ENCODE results near the gene SGCA. TPM values are rescaled to one million over a fixed set of nuclear protein-coding genes. Genes with fewer than 3 reads are reported as not detected.
A peak's percentile ranks its signal among the peaks of the same experiment; 100 is the strongest.

Gene SGCA
- total RNA-seq, 2 experiments from 2014 or later: not detected

DNA sequence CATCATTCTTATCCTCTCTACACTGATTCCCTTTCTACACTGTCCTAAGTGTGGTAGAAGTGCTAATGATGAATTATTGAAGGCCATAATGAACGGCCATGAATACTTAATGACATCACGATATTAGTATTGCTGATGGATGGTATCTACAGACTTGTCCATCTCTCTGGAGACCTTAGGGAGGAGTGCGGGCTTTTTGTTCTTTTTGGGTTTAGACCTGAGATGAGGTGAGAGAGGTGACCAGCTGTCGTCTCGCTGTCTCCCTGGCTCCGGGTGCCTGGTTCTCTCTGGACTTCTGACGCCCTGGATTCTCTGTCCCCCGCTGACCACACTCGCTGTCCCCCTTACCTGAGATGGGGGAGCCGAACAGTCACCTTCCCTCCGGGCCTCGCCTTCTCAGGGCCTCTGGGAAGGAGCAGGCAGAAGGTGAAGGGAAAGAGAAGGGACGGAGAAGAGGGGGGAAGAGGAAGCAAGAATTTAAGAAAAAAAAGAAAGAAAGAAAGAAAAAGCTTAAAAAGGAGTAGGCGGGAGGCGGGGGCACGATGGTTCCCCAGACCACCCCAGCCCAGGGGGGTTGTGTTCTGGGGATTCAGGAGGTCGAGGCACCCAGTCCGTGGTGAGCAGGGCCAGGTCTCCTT, 17.1 kb downstream of the SGCA start:
- Histone ChIP-seq H3K4me1 (ENCODE audit: insufficient read depth, low read length) (peaks cover 23% of the 10 kb centered on the region), H3K4me3 (ENCODE audit: low read length) (no peak overlapping the region), H3K27me3 (ENCODE audit: control insufficient read depth in 1 of 2, insufficient read depth in 2 of 2, low read length in 2 of 2) (no peaks in the 10 kb centered on the region), H3K27ac (ENCODE audit: low read depth in 1 of 2, low read length in 2 of 2) (no peak overlapping the region), H3K36me3 (ENCODE audit: insufficient read depth, low read length) (no peaks in the 10 kb centered on the region), H3K9me3 (ENCODE audit: control insufficient read depth in 1 of 2, insufficient read depth in 1 of 2, low read length in 2 of 2) (no peaks in the 10 kb centered on the region)
- intact Hi-C loops (cut with DNase I, micrococcal nuclease): no loop called here
- Mint-ChIP-seq H3K9me3 (no peaks in the 10 kb centered on the region), H3K36me3 (ENCODE audit: low read depth) (no peaks in the 10 kb centered on the region), H3K4me3 (no peak overlapping the region), H3K4me1 (ENCODE audit: low read depth) (peaks cover 25% of the 10 kb centered on the region), H3K27me3 (no peaks in the 10 kb centered on the region), H3K27ac (no peak overlapping the region)
- no peak for ATAC-seq (ENCODE audit: poor library complexity)
- TF ChIP-seq, protein P1, sequence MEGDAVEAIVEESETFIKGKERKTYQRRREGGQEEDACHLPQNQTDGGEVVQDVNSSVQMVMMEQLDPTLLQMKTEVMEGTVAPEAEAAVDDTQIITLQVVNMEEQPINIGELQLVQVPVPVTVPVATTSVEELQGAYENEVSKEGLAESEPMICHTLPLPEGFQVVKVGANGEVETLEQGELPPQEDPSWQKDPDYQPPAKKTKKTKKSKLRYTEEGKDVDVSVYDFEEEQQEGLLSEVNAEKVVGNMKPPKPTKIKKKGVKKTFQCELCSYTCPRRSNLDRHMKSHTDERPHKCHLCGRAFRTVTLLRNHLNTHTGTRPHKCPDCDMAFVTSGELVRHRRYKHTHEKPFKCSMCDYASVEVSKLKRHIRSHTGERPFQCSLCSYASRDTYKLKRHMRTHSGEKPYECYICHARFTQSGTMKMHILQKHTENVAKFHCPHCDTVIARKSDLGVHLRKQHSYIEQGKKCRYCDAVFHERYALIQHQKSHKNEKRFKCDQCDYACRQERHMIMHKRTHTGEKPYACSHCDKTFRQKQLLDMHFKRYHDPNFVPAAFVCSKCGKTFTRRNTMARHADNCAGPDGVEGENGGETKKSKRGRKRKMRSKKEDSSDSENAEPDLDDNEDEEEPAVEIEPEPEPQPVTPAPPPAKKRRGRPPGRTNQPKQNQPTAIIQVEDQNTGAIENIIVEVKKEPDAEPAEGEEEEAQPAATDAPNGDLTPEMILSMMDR (IDR thresholded peaks at IDR 0.05): no peak
- no peak for DNase-seq
- POLR2A ChIA-PET: no interaction called here
- CTCF ChIA-PET: no interaction called here

DNA sequence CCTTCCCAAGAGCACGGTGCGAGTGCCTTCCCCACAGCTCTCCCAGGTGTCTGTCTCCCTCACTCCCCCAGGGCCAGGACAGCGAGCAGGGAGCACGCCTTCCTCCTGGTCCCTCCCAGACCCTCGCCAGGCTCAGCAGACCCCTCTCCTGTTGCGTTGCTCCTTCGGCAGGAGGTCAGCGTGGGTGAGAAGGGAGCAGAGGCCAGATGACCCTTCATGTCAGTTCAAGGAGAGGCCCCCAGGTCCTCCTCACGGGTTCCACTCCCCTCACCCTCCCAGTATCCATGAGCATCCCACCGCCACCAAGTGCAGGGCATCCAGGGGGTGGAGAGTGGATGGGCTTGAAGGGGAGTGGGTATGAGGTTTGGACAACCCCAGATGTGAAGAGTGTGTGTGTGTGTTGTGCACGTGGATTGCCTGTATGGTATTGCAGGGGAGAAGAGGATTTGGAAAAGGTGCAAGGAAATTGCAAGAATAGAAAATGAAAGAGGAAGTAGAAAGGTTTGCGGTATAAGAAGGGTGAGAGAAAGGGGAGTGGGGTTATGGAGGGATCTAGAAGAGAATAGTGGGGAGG, 17.7 kb downstream of the SGCA start:
- H3K4me3 Mint-ChIP-seq: peak overlapping the region; percentile 49
- CTCF ChIA-PET: no interaction called here

DNA sequence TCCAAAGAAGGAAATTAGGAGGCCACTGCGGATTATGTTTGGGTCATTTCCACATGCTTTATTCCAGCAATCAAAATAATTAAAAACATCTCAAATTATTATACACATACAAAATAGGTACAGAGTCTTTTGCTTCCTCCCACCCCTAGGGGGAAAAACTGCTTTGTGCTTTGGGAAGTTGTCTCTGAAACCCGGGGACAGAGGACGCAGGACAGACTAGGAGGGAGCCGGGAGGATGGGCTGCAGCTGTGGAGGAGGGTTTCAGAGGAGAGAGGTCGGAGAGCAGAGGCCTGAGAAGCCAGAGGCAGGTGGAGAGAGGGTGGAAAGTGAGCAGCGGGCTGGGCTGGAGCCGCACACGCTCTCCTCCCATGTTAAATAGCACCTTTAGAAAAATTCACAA, 18.3 kb downstream of the SGCA start:
- Histone ChIP-seq H3K36me3 (ENCODE audit: insufficient read depth, low read length) (no peaks in the 10 kb centered on the region), H3K4me3 (ENCODE audit: low read length) (peak overlapping the region; percentile 24), H3K27me3 (ENCODE audit: control insufficient read depth in 1 of 2, insufficient read depth in 2 of 2, low read length in 2 of 2) (no peaks in the 10 kb centered on the region), H3K9me3 (ENCODE audit: control insufficient read depth in 1 of 2, insufficient read depth in 1 of 2, low read length in 2 of 2) (no peaks in the 10 kb centered on the region), H3K4me1 (ENCODE audit: insufficient read depth, low read length) (peaks cover 17% of the 10 kb centered on the region), H3K27ac (ENCODE audit: low read depth in 1 of 2, low read length in 2 of 2) (no peak overlapping the region)
- H3K36me3 Mint-ChIP-seq (ENCODE audit: low read depth): no peaks in the 10 kb centered on the region
- ChIA-PET POLR2A (no interaction called here), CTCF (no interaction called here)
- TF ChIP-seq, protein P1 (IDR thresholded peaks at IDR 0.05): peak; percentile 11
- DNase-seq (no peak), ATAC-seq (ENCODE audit: poor library complexity) (peak; percentile 34)
- peaks cover 15% of the 10 kb centered on the region for H3K4me1 Mint-ChIP-seq (ENCODE audit: low read depth)
- peak overlapping the region; percentile 32 for H3K27ac Mint-ChIP-seq
- no peaks in the 10 kb centered on the region for H3K9me3 Mint-ChIP-seq
- intact Hi-C loops (cut with DNase I, micrococcal nuclease): no loop called here
- peak overlapping the region; percentile 49 for H3K4me3 Mint-ChIP-seq
- no peaks in the 10 kb centered on the region for H3K27me3 Mint-ChIP-seq

More for the DNA sequence above, 17.7 kb downstream of the SGCA start:
- DNase-seq: peak in 1 of 14 experiments; percentile 34
- ATAC-seq (ENCODE audit: poor library complexity): peak; percentile 39
- Mint-ChIP-seq H3K4me1 (ENCODE audit: low read depth) (peaks cover 19% of the 10 kb centered on the region), H3K9me3 (no peaks in the 10 kb centered on the region), H3K27me3 (no peaks in the 10 kb centered on the region), H3K36me3 (ENCODE audit: low read depth) (no peaks in the 10 kb centered on the region), H3K27ac (peak overlapping the region; percentile 32)
- peaks cover 17% of the 10 kb centered on the region for H3K4me1 ChIP-seq (ENCODE audit: insufficient read depth, low read length)
- no peaks in the 10 kb centered on the region for H3K9me3 ChIP-seq (ENCODE audit: control insufficient read depth in 1 of 2, insufficient read depth in 1 of 2, low read length in 2 of 2)
- intact Hi-C loops (cut with DNase I, micrococcal nuclease): no loop called here
- H3K4me3 ChIP-seq (ENCODE audit: low read length): peak overlapping the region; percentile 24
- no peaks in the 10 kb centered on the region for H3K36me3 ChIP-seq (ENCODE audit: insufficient read depth, low read length)
- H3K27ac ChIP-seq (ENCODE audit: low read depth in 1 of 2, low read length in 2 of 2): no peak overlapping the region
- TF ChIP-seq, protein P1 (IDR thresholded peaks at IDR 0.05): no peak
- H3K27me3 ChIP-seq (ENCODE audit: control insufficient read depth in 1 of 2, insufficient read depth in 2 of 2, low read length in 2 of 2): no peaks in the 10 kb centered on the region
- POLR2A ChIA-PET: no interaction called here

Measured in CD4-positive, alpha-beta T cell (primary cell).